PC-3 (cell line): ENCODE data around the gene JADE3. TPM values are rescaled to one million over a fixed set of nuclear protein-coding genes. Genes with fewer than 3 reads are reported as not detected.

Experiments used
- ATAC-seq: fragments of 200-7000 bp; cut with Tn5 transposase; 2 replicates; pipeline ENCODE4 v1.9.1; 2020; ENCODE audit warnings: mild to moderate bottlenecking, moderate library complexity
- BruUV-seq: library from RNA; stranded (reverse); fragments of 400-500 nt; replicated peaks from 2 replicates; lab custom pipeline; 2021; lab: Mats Ljungman, UMichigan
- CTCF ChIA-PET: fragments of 300-600 bp; sonication (Branson Sonifier 250); formaldehyde crosslinking; loops from one replicate; lab custom pipeline; 2022; ENCODE audit warnings: antibody characterized with exemption; lab: Charles Lee
- POLR2A ChIA-PET: fragments of 300-600 bp; sonication (Branson Sonifier 250); formaldehyde crosslinking; loops from one replicate; lab custom pipeline; 2022; ENCODE audit warnings: antibody characterized with exemption; ENCODE audit not compliant: unreplicated experiment; lab: Charles Lee
- DNase-seq: peaks from one replicate; pipeline ENCODE4 v3.0.0-alpha.2; 2015
- H2AFZ ChIP-seq: fragments of 300-600 bp; sonication (generic); 2 replicates; pipeline ENCODE4 v1.6.0; 2016; ENCODE audit warnings: antibody characterized with exemption, low read length
- H3F3A ChIP-seq: fragments of 300-600 bp; sonication (generic); one replicate; pipeline ENCODE4 v1.6.0; 2017; ENCODE audit warnings: antibody characterized with exemption, low read length, control low read depth, mild to moderate bottlenecking; ENCODE audit not compliant: unreplicated experiment
- H3K27ac ChIP-seq: fragments of 300-600 bp; sonication (generic); 2 replicates; pipeline ENCODE4 v1.5.1; 2016; ENCODE audit warnings: mild to moderate bottlenecking, low read length
- H3K27me3 ChIP-seq: fragments of 300-600 bp; sonication (generic); 2 replicates; pipeline ENCODE4 v1.6.1; 2016; ENCODE audit warnings: low read length, mixed read lengths
- H3K36me3 ChIP-seq: fragments of 300-600 bp; sonication (generic); 2 replicates; pipeline ENCODE4 v1.6.1; 2016; ENCODE audit warnings: low read depth, mixed run types, low read length, mixed read lengths
- H3K4me1 ChIP-seq: fragments of 300-600 bp; sonication (generic); 2 replicates; pipeline ENCODE4 v1.5.1; 2016; ENCODE audit warnings: low read length; ENCODE audit not compliant: insufficient read depth
- H3K4me2 ChIP-seq: fragments of 300-600 bp; sonication (generic); 2 replicates; pipeline ENCODE4 v1.6.0; 2016; ENCODE audit warnings: low read length
- H3K4me3 ChIP-seq: fragments of 300-600 bp; sonication (generic); 2 replicates; pipeline ENCODE4 v1.5.1; 2016; ENCODE audit warnings: mild to moderate bottlenecking, low read length, mixed read lengths
- H3K79me2 ChIP-seq: fragments of 300-600 bp; sonication (generic); 2 replicates; pipeline ENCODE4 v1.6.1; 2017; ENCODE audit warnings: low read length, mixed read lengths
- H3K9ac ChIP-seq: fragments of 300-600 bp; sonication (generic); 2 replicates; pipeline ENCODE4 v1.6.0; 2016; ENCODE audit warnings: mild to moderate bottlenecking, low read length
- H3K9me2 ChIP-seq: fragments of 300-600 bp; sonication (generic); replicated peaks from 2 replicates; pipeline ENCODE4 v1.6.1; 2016; ENCODE audit warnings: mixed run types, low read length, mixed read lengths
- H3K9me3 ChIP-seq: fragments of 300-600 bp; sonication (generic); 2 replicates; pipeline ENCODE4 v1.6.1; 2016; ENCODE audit warnings: low read length, mixed read lengths
- H4K20me1 ChIP-seq: fragments of 300-600 bp; sonication (generic); 2 replicates; pipeline ENCODE4 v1.6.1; 2016; ENCODE audit warnings: low read length, mixed read lengths
- CTCF ChIP-seq: fragments of 300-600 bp; sonication (generic); conservative IDR thresholded peaks from 2 replicates; pipeline ENCODE4 v1.5.1; 2017; ENCODE audit warnings: antibody characterized with exemption, low read depth, mild to moderate bottlenecking, low read length
- EZH2 ChIP-seq: fragments of 300-600 bp; sonication (generic); IDR thresholded peaks from one replicate; pipeline ENCODE4 v1.6.1; 2017; ENCODE audit warnings: antibody characterized with exemption, mild to moderate bottlenecking, low read length; ENCODE audit not compliant: unreplicated experiment
- EZH2phosphoT487 ChIP-seq: fragments of 300-600 bp; sonication (generic); IDR thresholded peaks from 2 replicates; pipeline ENCODE4 v1.6.1; 2018; ENCODE audit warnings: mild to moderate bottlenecking, antibody characterized with exemption, low read length, borderline replicate concordance
- intact Hi-C: fragments of 100-400 bp; cut with micrococcal nuclease; formaldehyde crosslinking; loops from 2 replicates; pipeline ENCODE4 v1.9.0; 2023
- total RNA-seq: library from RNA; depleted of rRNA; stranded (reverse); fragments of >200 nt; gene quantifications from 2 replicates; pipeline ENCODE4 v1.2.3, GENCODE V29; 2014

Gene JADE3
- total RNA-seq, 1 experiment from 2014 or later, result 7.1 TPM

- intact Hi-C loops, result no loop called here
- Histone ChIP-seq H2AFZ (no peak overlapping the region), H3K79me2 (no peaks in the 10 kb centered on the region), H3K9me3 (no peaks in the 10 kb centered on the region), H3K4me1 (no peaks in the 10 kb centered on the region), H3K9me2 (no peaks in the 10 kb centered on the region), H3K4me2 (no peak overlapping the region), H3K4me3 (no peak overlapping the region), H3K9ac (no peak overlapping the region), H3F3A (no peaks in the 10 kb centered on the region), H3K27me3 (no peaks in the 10 kb centered on the region), H4K20me1 (no peaks in the 10 kb centered on the region), H3K27ac (no peak overlapping the region), H3K36me3 (no peaks in the 10 kb centered on the region)
- ATAC-seq, result no peak
- no TSS peak for BruUV-seq
- CTCF ChIA-PET, result interaction anchor here (0.6 kb wide), 1 partner anchor 77 kb away, joined by 4 read pairs; no protein-coding TSS in a partner anchor
- POLR2A ChIA-PET, result no interaction called here
- no peak for DNase-seq
- TF ChIP-seq EZH2 (no peak), EZH2phosphoT487 (no peak), CTCF (no peak)
These were observed 156.5 kb downstream of the JADE3 start for GRCh38 chrX:47068720-47069119.

- ChIA-PET CTCF (no interaction called here), POLR2A (no interaction called here)
- BruUV-seq, result no TSS peak
- H3K27me3 ChIP-seq, result no peaks in the 10 kb centered on the region
- H3K36me3 ChIP-seq, result no peaks in the 10 kb centered on the region
- DNase-seq, result no peak
- H3K4me3 ChIP-seq, result no peak within 1 kb of the TSS
- H3K27ac ChIP-seq, result no peak within 1 kb of the TSS
- no peaks in the 10 kb centered on the region for H4K20me1 ChIP-seq
- H3K4me1 ChIP-seq, result no peaks in the 10 kb centered on the region
- intact Hi-C loops, result no loop called here
- H3K9ac ChIP-seq, result no peak within 1 kb of the TSS
- H2AFZ ChIP-seq, result no peak within 1 kb of the TSS
- no peaks in the 10 kb centered on the region for H3K79me2 ChIP-seq
- H3F3A ChIP-seq, result no peaks in the 10 kb centered on the region
- TF ChIP-seq EZH2 (no peak), EZH2phosphoT487 (no peak), CTCF (no peak)
- no peak for ATAC-seq
- H3K9me2 ChIP-seq, result no peaks in the 10 kb centered on the region
- no peak within 1 kb of the TSS for H3K4me2 ChIP-seq
- no peaks in the 10 kb centered on the region for H3K9me3 ChIP-seq
These were observed 166.2 kb downstream of the JADE3 start, which contains the start of gene RGN for GRCh38 chrX:47078129-47079043. RGN (plus strand) TSS chrX:47078443; CDS start chrX:47081145, 2,702 bp downstream.
